ENCODE measurements around the gene FLOT2.

DNA sequence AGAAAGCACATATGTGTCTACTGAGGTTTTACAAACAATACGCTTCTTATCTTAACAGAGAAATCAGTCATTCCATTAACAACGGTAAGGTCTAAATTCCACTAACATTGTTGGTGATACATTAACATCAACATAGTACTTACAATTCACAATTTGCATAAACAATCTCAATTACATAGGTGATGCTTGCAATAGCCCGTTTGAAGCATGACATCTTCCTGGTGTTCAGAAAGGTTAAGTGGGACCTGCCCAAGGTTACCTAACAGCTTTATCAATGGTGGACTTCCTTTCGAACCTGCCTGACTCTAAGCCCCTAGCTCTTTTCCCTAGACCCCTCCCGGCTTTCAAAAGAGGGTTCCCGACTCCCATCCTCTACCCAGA, 55.6 kb downstream of the FLOT2 start:
- TF ChIP-seq, protein P1, sequence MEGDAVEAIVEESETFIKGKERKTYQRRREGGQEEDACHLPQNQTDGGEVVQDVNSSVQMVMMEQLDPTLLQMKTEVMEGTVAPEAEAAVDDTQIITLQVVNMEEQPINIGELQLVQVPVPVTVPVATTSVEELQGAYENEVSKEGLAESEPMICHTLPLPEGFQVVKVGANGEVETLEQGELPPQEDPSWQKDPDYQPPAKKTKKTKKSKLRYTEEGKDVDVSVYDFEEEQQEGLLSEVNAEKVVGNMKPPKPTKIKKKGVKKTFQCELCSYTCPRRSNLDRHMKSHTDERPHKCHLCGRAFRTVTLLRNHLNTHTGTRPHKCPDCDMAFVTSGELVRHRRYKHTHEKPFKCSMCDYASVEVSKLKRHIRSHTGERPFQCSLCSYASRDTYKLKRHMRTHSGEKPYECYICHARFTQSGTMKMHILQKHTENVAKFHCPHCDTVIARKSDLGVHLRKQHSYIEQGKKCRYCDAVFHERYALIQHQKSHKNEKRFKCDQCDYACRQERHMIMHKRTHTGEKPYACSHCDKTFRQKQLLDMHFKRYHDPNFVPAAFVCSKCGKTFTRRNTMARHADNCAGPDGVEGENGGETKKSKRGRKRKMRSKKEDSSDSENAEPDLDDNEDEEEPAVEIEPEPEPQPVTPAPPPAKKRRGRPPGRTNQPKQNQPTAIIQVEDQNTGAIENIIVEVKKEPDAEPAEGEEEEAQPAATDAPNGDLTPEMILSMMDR (IDR thresholded peaks at IDR 0.05) = no peak
- TF ChIP-seq POLR2A (IDR thresholded peaks at IDR 0.05) = no peak

Measured in esophagus squamous epithelium (tissue), 4 donors.